Stimulated activated CD4-positive, alpha-beta T cell treated with anti-CD3 and anti-CD28 coated beads, Interleukin-1b, Interleukin-23, amount 100 ng/mL, for 48 hours (primary cell): ENCODE results near the gene ATP9A.
"Not testable (repeated sequence)": the region's sequence is repeated elsewhere in the genome, so short reads cannot be mapped to it uniquely, and the experiment has no call there.

ENCODE experiments used
- DNase-seq: peaks from one replicate; pipeline ENCODE4 v3.0.0-alpha.2; 2020

Gene ATP9A, protein sequence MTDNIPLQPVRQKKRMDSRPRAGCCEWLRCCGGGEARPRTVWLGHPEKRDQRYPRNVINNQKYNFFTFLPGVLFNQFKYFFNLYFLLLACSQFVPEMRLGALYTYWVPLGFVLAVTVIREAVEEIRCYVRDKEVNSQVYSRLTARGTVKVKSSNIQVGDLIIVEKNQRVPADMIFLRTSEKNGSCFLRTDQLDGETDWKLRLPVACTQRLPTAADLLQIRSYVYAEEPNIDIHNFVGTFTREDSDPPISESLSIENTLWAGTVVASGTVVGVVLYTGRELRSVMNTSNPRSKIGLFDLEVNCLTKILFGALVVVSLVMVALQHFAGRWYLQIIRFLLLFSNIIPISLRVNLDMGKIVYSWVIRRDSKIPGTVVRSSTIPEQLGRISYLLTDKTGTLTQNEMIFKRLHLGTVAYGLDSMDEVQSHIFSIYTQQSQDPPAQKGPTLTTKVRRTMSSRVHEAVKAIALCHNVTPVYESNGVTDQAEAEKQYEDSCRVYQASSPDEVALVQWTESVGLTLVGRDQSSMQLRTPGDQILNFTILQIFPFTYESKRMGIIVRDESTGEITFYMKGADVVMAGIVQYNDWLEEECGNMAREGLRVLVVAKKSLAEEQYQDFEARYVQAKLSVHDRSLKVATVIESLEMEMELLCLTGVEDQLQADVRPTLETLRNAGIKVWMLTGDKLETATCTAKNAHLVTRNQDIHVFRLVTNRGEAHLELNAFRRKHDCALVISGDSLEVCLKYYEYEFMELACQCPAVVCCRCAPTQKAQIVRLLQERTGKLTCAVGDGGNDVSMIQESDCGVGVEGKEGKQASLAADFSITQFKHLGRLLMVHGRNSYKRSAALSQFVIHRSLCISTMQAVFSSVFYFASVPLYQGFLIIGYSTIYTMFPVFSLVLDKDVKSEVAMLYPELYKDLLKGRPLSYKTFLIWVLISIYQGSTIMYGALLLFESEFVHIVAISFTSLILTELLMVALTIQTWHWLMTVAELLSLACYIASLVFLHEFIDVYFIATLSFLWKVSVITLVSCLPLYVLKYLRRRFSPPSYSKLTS

DNA sequence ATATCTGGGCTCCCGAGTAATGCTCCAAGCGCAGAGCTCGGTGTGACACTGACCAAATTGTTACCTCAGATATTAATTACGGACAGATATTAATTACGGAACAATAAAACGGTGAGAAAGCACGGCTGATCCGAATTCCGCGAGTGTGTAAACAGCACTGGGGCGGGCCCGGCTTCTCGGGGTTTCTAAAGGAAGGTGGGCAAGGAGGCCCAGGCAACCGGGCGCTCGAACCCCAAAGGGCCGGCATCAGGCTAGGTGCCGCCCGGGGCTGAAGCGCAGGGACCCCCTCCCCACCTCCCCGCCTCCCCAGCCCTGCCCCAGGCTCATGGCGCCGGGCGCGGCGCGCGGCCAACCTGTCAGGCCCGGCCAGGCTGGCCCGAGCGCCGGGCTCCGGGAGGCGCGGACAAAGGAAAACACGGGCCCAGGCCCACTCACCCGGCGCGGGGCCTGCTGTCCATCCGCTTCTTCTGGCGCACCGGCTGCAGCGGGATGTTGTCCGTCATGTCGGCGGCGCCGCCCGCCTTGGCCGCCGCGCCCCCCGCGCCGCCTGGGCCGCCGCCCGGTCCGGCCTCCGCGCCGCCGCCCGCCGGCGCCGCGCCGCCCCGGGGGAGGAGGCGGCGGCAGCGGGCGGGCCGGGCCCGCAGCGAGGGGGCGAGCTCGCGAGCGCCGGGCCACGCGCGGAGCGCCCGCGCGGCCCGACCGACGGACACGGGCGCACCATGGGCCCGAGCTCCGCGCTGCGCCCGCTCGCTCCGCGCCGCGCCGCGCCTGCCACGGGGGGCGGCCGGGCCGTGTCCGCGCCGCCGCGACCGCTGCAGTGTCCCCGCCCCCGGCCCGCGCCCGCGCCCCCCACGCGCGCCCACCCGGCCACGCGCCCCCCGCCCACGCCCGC is at the start of gene ATP9A:
ATP9A (minus strand) TSS at position 524 of the 892 bp plus-strand sequence; CDS start at position 503, 21 bp downstream.
- DNase-seq, result no peak

DNA sequence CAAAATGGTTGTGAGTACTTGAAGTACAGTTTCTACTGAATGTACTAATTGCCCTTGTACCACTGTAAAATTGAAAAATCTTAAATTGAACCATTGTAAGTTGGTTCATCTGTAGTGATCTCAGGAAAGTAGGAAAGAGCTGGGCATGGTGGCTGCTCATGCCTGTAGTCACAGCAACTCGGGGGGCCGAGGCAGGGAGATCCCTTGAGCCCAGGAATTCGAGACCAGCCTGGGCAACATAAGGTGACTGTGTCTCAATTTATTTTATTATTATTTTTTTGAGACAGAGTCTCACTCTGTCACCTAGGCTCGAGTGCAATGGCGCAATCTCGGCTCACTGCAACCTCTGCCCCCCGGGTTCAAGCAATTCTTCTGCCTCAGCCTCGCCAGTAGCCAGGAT is 48.7 kb upstream of the ATP9A start:
- DNase-seq, result not testable (repeated sequence)

DNA sequence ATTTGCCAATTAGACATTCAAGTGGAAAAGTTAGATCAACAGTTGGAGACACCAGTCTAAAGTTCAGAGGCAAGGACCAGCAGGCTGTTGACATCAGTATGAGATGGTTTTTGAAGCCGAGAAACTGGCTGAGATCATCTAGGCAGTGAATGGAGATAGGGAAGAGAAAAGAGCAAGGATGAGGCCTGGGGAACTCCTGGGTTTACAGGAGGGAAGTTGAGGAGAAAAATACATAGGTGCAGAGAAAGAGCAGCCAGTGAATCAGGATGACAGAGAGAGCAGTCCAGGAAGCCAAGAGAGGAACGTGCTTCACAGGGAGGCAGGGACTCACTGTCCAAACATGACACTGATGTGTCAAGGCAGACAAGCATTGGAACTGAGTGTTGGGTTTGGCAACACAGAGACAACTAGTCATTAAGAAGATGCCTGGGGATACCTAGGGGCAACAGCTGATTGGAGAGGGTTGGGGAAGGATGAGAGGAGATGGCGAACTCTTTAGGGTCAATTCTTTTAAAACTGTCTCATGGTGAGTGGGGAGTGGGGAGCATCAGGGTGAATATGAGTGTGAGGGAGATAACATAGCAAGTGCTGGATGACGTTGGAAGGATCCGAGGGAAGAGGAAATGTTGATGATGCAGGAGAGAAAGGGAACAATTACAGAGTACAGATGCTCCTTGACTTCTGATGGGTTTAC is 47.3 kb upstream of the ATP9A start:
- no peak for DNase-seq

DNA sequence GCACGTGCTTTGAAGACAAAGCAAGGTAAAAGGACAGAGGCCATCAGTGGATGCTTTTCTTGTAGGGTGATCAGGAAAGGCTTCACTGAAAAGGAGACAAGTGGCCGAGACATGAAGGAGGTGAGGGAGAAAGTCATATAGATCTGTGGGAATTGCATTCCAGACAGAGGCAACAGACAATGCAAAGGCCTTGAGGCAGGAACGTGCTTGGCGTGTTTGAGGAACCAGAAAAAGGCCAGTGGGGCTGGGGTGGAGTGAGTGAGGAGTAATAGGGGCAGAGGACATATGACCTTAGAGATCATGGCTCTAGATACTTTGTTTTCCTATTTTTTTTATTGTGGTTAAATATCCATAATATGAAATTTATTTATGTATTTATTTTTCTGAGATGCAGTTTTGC is 44.7 kb upstream of the ATP9A start:
- DNase-seq, result no peak

DNA sequence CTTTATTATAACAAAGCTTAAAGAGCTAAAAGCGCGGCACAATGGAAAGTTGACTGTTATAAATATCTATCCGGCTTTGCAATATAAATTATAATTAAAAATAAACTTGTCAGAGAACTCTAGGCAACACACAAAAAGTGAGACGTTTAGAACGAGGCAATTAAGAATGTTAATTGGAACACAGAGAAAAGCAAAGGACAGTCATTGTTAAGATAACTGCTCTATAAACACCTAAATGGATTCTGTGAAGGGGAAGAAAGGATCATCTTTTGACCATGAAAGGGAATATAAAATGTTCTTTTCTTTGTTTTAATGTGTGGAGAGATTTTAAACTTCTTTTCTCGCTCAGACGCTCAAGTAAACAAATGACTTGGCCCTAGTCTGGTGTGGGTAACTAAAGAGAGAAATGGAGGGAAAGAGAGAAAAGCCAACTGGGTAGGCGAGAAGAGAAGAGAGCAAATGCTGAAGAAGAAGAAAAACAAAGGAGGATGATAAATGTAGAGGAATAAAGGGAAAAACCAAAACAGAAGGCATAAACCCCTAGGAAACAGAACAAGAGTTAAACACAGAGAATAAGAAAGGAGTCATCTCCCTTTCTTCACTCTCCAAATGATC is 43.4 kb upstream of the ATP9A start:
- no peak for DNase-seq

DNA sequence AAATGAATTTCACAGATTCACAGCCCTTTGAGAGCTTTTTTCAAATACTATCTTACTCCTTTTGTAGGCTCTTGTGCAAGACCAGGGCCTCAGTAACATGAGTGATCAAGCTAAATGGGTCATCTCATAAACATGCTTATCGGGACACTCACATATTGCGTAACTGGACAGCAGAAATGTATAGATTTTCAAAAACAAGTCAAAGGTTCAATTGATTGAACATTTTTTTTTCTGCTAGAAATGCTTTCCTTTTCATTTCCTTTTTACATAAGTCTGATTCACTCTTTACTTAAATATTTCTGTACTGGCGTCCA is 42.8 kb upstream of the ATP9A start:
- DNase-seq, result no peak

DNA sequence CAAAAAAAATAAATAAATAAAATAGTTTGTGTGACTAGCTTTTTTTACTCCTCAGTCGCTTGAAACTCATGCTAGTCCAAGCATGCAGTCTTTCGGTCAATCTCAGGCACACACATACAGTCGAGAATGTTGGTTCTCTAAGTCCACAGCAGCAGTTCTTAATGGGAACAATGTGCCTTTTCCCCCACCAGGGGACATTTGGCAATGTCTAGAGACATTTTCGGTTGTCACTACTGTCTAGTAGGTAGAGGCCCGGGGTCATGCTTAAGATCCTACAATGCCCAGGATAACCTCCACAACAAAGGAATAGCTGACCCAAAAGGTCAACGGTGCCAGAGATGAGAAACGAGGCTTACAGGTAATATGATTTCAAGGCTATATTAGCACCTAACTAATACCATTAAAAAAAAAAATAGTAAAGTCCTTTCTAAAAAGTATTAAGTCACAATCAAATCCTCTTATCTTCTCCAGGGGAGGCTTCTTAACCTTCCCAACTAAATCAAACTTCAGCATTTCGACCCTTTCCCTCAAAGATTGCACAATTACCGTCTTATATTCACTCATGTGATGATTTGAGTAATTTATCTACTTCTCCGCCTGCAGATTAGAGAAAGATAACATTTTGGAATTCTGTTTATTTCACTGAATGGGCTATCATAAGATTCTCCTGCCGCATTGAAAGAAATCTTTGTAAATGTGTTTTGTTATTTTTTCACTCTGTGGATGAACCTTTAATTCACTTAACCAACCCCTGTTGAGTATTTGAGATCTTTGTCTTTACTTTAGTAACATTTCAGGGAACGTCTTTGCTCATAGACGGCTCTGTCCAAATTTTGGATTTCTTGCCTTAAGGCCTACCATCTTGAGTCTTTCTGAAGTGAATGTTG is 42.2 kb upstream of the ATP9A start:
- DNase-seq, result no peak

DNA sequence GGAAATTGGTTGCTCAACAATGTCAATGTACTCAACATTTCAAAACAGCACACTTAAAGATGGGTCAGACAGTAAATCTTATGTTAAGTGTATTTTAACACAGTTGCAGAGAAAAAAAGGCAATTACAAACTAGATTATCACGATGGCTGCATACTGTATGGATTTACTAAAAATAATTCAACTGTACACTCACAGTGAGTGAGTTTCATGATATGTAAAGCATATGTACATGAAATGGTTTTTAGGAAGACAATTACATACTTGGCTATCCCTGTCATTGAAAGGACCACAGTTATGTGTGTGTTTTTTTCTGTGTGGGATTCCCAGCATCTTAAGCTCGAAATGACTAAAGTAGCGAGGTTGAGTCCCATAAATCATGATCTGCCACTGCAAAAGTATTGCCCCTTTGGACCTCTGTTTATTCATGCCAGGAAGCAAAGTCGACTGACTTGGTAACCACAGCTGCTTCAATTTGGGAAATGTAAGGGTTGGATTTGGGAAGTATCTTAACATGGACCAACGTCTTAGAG is 39.6 kb upstream of the ATP9A start:
- DNase-seq, result no peak

DNA sequence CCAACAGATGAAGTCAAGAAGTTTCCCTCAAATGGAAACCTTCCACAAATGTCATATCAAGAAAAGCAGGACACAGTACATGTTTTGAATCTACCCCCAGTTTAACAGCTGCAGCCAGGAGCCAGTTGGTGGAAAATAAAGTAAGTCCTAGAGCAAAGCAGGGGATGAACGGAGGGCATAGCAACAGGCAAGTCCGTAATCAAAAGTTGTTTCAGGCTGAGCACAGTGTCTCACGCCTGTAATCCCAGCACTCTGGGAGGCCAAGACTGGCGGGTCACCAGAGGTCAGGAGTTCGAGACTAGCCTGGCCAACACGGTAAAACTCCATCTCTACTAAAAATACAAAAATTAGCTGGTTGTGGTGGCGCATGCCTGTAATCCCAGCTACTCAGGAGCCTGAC is 36.6 kb upstream of the ATP9A start:
- no peak for DNase-seq

DNA sequence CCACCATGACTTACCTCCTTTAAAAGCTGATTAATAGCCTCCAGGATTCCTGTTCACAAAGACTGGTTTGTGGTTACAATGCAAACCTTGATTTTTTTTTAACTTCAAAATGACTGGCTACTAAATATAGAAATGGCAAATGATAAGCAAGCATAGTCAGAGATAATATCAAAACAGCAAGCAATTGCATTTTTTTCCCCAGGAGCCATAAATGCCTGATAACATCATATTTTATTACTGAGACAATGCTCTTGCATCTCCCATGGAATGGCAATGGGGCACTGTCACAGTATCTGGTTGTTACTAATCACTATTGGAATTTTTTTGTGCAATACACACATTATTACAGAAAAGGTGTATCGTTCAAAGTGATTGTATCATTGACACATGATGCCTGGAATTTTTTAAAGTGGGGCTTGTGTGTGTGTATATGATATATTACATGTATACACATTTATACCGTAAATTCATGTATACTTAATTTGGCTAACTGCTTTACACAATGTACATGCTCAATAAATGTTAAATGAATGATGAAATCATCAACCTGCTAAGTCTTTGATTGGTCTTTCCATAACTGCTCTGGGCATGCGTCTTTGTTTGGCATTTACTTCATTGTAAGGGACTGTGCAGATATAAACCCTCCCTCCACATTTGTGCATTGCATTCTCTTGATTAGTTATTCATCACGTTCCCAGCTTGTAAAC is 35.1 kb upstream of the ATP9A start:
- no peak for DNase-seq

DNA sequence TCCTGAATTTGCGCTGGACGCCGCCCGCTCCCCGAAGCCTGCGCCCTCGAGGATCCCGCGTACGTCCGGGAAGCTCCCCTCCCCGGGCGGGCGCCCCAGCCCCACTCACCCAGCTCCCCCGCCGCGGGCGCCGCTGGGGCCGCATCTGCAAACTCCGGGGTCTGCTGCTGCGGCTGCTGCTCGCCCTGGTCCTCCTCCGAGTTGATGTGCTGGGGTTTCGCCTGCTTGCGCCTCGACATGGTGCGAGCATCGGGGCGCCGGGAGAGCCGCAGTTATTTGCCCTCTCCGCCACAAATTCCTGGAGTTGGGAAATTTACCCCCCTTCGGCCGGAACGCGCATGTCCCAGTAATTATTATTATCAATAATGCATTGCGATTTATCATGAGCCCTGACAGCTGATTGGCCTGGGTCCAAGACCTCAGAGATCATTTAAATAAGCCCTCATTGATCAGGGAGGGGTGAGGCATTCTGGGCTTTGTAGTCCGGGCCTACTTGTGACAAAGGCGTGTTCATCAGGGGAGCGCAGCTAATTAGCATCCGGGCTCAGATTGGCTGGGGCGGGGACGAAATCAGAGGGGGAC is 34.1 kb upstream of the ATP9A start, which contains the start of gene SALL4:
SALL4 (minus strand) TSS at position 352 of the 582 bp plus-strand sequence; CDS start at position 239, 113 bp downstream.
- no peak for DNase-seq

DNA sequence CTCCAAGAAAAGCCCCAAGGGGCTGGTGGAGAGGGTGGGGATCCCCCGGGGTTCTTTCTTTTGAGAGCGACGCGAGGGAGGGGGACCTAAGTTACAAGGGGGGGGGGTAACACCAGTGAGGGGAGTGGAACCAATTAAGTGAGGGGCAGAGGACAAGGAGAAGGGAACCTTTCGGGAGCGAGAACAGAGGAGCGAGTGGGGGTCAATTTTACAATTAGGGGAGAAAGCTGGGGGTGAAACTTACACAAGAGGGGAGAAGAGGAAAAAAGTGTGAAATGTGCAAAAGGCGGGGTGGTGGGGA is 33.6 kb upstream of the ATP9A start:
- DNase-seq, result no peak

DNA sequence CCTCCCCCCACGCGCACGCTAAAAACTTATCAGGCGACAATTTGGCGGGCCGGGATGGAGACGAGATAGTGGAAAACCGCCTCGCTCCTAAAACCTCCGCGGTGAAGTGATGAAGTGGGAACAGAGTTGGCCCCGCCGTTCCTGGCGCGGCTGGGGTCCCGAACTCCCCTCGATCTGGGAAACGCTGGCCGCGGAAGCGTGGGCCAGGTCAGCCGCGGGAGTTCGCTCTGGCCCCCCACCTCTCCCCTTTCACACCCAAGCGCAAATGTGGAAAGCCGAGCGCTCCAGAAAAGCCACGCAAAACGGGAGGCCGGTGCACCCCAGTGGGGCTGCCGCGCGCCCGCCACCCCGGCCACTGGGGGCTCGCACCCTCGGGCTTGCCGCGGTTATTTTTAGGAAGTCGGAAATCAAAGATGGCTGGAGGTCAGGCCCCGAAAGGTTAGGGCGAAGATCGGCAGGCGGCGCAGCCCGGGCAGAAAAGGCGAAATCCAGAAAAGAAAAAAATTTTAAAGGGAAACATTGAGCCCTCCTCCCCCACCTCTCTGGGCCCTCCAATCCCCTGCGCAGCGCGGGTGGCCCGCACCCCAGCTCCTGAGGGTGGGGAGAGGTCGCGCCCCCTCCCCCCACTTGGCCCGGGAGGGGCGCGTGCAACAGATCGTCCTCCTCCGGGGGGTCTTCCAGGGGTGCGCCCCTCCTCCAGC is 33.1 kb upstream of the ATP9A start:
- no peak for DNase-seq

DNA sequence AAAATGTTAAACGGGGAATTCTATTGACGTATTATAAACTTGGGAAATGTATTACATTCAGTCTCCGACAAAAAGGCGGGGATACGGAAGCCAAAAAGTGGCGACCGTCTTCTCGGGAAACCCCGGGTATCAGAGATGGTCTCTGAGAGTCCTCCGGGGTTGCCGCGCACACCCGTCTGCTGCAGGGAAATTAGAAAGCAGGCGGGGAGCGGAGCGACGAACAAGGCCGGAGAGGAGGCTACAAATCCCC is 32.6 kb upstream of the ATP9A start:
- DNase-seq, result no peak

DNA sequence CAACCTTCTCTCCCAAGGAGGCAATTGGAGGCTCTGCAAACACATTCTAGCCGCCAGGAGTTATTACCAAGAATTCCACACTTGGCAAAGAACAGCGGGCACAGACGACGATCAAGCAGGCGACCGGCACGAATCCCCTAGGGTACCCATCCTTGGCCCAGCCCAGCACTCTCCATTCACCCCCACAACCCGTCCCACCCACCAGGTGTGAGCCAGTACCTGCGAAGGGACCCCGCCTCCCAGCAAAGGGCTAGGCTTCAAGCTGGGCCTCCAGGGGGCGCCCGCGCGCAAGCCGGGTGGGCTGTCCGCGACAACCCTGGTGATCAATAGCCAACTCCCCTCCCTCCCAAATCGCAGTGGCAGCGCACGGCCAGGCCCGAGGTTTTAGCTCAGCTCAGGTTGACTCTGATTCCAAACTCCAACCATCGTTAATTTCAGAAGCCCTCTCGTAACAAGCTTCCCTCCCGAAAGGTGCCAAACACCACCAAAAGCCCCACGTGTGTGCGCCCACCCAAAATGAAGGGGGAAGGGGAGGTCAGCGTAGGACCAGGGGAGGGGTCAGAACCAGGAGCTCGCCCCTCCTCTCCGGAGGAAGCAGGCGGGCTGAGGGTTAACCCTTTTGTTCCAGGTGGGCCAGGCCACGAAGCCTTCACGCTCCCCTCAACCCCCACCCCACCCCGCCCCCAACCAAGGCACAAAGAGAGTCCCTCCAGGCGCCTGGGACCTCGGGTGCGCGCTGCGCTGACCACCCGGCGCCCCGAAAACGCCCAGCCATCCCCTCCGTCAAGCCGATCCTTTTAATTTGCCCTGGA is 32.1 kb upstream of the ATP9A start:
- DNase-seq, result peak; percentile 69

DNA sequence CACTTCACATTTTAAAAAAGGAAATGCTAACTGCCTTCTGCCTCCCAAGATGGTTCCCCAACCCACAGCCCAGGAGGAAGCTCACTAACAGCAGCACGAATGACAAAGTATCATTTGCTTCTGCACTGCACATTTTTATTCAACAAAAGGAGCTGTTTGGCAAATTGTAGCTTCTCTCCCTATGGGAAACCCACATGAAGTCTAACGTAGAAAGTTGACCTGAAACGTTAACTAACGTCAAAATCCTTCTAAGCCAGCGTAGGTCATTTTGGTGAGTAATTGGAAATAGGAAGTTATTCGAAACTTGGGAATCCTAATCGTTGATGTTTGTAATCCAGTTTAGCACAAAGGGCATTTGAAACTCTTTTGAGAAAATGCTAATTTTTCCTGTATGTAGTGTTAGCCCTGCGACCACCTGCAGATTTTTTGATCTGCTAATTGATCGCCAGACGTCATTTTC is 31.2 kb upstream of the ATP9A start:
- DNase-seq, result no peak

DNA sequence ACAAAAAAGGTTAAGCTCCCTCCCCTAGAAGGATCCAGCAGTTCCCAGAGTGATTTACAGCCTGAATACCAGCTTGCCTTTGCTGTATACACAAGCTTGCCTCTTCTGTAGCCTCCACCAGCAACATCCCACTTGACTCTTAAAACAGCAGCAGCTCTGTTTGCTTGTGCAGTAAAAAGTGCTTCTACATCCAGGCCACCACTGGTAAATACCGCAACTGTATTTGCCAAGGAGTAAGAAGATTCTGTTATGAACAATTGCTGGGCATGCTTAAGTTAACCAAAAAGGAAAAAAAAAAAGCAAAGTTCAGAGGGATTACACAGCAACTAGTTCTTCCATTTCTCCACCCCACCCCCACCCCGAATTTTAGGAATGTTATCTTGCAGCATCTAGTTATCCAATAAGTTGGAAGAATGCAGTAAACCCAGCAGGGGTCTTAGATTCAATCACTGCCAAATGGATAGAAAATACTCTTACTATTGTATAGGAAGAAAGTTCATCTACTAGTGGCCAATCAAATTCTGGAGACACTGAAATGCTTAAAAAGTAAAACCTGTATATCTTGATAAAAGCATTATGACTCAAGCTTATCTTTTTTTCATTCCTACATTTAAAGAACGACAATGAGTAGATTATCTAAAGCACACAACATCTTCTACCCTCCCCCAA is 29.3 kb upstream of the ATP9A start:
- no peak for DNase-seq
